Amniotic stem cell (primary cell): ENCODE measurements around the gene MSMB.
"Not testable (repeated sequence)": the region's sequence is repeated elsewhere in the genome, so short reads cannot be mapped to it uniquely, and the experiment has no call there.

ENCODE experiments used
- DNase-seq: peaks from one replicate; lab custom pipeline; 2025; lab: John Stamatoyannopoulos, UW

MSMB gene

DNA sequence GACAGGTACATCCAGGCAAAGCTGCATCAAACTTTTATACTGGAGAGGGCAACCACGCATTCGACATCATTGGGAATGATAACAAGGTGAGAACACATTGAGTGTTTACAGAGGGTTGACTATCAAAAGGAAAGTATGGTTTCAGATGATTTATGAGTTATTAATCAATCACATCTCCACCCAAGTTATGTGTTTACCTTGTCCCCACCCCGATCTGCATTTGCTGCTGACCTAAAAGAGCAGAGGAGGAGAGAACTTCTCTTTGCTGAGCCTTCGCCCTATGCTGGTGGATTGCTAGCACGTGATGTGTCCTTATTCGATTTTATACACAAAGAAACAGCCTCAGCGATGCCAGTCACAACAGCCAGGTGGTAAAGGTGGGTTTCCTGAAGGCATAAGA, at the start of gene MSMB:
Gene MSMB, minus strand, starts transcription at position 9 of the 400 bp plus-strand sequence. CDS start 32 bp downstream, outside the sequence.
- no peak for DNase-seq

GRCh38 chr10:46094931-46095750, 49.1 kb upstream of the MSMB start:
- no peak for DNase-seq

DNA sequence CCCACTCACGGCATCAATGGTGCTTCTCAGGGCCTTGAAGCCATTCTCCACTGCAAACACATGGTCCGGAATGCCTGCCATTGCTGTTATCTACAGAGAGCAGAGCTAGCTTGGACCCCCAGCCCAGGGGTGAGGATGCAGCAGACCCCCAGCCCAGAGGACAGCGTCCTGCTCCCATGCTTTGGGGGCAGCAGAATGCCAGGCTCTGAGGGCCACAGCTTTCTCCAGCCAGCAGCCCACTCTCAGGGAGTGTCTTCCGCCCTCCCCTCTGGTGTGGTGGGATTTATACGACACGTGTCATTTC, 48.1 kb upstream of the MSMB start:
- DNase-seq: no peak

DNA sequence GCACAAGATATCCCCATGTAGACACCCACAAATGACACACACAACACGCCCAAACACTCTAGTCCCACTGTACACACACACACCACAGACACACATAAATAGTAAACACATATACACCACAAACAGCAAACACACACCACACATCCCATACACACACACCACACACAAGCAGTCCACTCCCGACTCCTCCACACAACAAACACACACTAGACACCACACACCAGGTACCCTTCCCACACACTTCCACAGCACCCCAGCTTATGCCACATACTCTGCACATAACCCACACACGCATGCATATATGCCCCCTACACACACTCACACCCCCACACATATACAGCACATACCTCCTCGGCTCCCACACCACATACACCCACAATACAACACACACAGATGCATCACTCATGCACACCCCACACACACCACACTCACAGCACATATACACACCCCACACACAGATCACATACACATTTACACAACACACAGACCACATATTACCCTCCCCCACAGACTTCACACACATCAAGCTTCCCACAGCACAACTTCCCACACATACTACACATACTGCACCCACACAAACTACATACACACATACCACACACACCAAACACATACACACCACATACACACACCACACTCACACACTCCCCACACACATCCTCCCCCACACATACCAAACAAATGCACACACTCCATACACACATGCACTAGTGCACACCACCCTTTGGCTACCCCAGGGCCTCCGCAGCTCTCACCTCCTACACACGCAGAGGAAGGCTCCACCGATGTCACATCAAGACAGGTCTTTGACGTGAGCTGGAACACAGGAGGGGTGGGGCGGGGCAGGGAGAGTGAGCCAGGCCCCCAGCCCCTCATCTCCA, 47.5 kb upstream of the MSMB start:
- not testable (repeated sequence) for DNase-seq

GRCh38 chr10:46092524-46093081, 46.5 kb upstream of the MSMB start:
- no peak for DNase-seq

- DNase-seq: no peak
These were observed 45.9 kb upstream of the MSMB start for GRCh38 chr10:46091828-46092523.

- DNase-seq: no peak
These were observed 45.2 kb upstream of the MSMB start for GRCh38 chr10:46091080-46091827.

- DNase-seq: no peak
These were observed 44.3 kb upstream of the MSMB start for GRCh38 chr10:46090258-46090812.

GRCh38 chr10:46087381-46087780, 41.3 kb upstream of the MSMB start:
- not testable (repeated sequence) for DNase-seq

GRCh38 chr10:46084321-46085165, 38.5 kb upstream of the MSMB start:
- DNase-seq: no peak

DNA sequence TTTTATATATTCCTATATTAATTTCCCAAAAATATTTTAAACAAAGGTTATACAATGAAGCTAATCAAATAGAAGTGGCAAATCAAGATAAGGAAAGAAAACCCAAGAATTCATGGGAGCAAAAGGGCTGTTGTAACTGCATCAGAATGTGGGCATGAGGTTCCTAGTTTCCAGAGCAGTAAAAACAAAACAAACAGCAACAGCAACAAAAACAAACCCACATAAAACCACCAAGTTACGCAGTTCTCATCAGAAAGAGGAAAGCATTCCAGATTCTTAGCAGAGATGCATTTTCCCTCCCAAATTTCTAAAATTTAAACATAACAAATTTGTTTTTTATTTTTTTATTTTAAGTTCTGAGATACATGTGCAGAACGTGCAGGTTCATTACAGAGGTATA, 34.8 kb upstream of the MSMB start:
- DNase-seq: no peak

DNA sequence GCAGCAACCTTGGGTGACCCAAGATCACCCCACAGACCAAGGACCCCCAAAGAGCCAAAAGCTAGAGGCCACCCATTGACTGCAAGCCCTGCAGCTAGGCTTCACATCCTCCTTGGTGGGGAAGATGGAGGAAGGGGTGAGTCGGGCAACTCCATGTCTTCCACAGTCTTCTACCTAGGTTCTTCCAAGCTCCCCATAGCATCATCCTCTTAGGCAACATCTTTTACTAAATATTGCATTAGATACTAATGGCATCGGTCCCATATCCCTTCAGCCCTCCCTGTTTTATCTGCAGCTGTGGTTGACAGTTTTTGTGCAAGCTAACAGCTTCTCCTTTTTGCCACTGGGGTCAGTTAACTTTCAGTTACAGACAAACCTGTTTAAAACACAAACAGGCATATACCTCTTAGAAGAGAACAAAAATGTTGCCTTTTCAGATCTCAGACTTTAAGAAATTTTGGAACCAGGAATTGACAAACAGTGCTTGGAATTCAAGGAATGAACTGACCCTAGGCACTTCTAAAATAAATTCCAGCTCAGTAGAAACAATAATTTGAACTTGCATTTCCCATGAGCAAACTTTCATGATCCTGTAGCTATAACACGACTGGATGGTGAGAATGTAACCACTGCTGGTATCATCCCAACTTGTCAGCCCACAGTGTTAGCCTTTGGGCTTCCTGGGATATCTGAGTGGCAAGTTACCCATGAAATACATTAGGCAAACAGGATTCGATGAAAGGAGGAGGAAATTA, 33.9 kb upstream of the MSMB start:
- DNase-seq: no peak

GRCh38 chr10:46077731-46078413, 31.8 kb upstream of the MSMB start:
- no peak for DNase-seq

- no peak for DNase-seq
These were observed 31.1 kb upstream of the MSMB start for GRCh38 chr10:46077141-46077554.

GRCh38 chr10:46075869-46076268, 29.8 kb upstream of the MSMB start:
- no peak for DNase-seq

DNA sequence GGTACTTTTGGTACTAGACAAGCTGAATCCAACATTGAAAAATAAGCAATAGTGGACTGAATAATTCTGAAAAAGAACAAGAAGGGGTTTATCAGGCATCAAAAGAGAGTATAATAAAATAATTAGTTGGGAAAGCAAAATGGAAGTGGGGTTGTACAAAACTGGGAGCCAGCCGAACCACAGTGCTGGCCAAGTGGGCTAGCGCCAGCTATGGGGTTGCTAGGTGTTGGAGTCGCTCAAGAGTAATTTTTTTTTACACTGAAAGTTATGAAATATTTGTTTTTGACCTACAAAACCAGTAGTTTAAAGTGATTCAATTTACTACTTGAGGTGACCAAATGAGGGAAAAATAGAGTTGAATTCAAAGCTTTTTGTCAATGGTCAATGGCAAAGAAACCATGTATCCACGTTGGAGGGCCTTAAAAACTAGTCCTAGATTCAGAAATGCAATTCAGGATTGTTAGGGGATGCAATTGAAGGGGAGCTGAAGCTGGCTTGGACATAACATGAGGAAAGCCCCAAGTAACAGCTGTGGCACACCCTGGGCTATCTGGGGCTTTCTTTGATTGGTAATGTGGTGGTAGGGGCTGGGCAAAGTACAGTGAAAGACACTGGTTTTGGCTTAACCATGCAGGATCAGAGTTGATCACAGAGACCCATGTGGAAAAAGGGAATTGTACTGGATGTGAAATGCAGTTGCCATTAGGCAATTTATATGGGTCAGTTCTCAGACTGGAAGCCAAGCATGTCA, 28.3 kb upstream of the MSMB start:
- DNase-seq: no peak

GRCh38 chr10:46073564-46073963, 27.5 kb upstream of the MSMB start:
- no peak for DNase-seq

- no peak for DNase-seq
These were observed 24.7 kb upstream of the MSMB start for GRCh38 chr10:46070749-46071148.
